Measurements from ENCODE around the gene GPR141. TPM values are rescaled to one million over a fixed set of nuclear protein-coding genes. Genes with fewer than 3 reads are reported as not detected.

The GPR141 gene
- total and polyA plus RNA-seq, 9 of the 15 experiments (the other 6 are each of a cell fraction or from before 2014, with no cell fraction given), result not detected

DNA sequence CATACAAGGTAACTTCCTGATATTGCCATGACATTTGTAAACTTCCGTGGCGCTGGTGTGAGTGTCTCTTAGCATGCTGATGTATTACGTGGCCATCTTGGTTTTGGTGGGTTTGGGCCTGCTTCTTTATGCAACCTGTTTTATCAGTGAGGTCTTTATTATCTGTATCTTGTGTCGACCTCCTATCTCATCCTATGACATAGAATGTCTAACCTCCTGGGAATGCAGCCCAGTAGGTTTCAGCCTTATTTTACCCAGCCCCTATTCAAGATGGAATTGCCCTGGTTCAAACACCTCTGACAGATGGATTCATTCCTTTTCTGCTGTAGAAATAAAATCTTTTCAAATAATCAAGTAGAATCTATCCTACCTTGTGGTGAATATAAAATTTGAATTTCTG lies 23.0 kb upstream of the GPR141 start (continued):
- TF ChIP-seq MTA3 (IDR thresholded peaks at IDR 0.05; ENCODE audit: borderline replicate concordance), result no peak
- TF ChIP-seq, protein P1, sequence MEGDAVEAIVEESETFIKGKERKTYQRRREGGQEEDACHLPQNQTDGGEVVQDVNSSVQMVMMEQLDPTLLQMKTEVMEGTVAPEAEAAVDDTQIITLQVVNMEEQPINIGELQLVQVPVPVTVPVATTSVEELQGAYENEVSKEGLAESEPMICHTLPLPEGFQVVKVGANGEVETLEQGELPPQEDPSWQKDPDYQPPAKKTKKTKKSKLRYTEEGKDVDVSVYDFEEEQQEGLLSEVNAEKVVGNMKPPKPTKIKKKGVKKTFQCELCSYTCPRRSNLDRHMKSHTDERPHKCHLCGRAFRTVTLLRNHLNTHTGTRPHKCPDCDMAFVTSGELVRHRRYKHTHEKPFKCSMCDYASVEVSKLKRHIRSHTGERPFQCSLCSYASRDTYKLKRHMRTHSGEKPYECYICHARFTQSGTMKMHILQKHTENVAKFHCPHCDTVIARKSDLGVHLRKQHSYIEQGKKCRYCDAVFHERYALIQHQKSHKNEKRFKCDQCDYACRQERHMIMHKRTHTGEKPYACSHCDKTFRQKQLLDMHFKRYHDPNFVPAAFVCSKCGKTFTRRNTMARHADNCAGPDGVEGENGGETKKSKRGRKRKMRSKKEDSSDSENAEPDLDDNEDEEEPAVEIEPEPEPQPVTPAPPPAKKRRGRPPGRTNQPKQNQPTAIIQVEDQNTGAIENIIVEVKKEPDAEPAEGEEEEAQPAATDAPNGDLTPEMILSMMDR (IDR thresholded peaks at IDR 0.05 in 2 of 3, conservative IDR thresholded peaks at IDR 0.05 in 1 of 3; ENCODE audit: insufficient read depth in 2 of 3, low read depth in 1 of 3, low read length in 3 of 3), result no peak
- TF ChIP-seq RHOXF2B (CRISPR knock-in tag; conservative IDR thresholded peaks at IDR 0.05), result no peak
- TF ChIP-seq, protein P2, sequence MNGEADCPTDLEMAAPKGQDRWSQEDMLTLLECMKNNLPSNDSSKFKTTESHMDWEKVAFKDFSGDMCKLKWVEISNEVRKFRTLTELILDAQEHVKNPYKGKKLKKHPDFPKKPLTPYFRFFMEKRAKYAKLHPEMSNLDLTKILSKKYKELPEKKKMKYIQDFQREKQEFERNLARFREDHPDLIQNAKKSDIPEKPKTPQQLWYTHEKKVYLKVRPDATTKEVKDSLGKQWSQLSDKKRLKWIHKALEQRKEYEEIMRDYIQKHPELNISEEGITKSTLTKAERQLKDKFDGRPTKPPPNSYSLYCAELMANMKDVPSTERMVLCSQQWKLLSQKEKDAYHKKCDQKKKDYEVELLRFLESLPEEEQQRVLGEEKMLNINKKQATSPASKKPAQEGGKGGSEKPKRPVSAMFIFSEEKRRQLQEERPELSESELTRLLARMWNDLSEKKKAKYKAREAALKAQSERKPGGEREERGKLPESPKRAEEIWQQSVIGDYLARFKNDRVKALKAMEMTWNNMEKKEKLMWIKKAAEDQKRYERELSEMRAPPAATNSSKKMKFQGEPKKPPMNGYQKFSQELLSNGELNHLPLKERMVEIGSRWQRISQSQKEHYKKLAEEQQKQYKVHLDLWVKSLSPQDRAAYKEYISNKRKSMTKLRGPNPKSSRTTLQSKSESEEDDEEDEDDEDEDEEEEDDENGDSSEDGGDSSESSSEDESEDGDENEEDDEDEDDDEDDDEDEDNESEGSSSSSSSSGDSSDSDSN (IDR thresholded peaks at IDR 0.05; ENCODE audit: borderline replicate concordance in 1 of 2, low read depth in 2 of 2, low read length in 2 of 2), result no peak
- TF ChIP-seq, protein P3, sequence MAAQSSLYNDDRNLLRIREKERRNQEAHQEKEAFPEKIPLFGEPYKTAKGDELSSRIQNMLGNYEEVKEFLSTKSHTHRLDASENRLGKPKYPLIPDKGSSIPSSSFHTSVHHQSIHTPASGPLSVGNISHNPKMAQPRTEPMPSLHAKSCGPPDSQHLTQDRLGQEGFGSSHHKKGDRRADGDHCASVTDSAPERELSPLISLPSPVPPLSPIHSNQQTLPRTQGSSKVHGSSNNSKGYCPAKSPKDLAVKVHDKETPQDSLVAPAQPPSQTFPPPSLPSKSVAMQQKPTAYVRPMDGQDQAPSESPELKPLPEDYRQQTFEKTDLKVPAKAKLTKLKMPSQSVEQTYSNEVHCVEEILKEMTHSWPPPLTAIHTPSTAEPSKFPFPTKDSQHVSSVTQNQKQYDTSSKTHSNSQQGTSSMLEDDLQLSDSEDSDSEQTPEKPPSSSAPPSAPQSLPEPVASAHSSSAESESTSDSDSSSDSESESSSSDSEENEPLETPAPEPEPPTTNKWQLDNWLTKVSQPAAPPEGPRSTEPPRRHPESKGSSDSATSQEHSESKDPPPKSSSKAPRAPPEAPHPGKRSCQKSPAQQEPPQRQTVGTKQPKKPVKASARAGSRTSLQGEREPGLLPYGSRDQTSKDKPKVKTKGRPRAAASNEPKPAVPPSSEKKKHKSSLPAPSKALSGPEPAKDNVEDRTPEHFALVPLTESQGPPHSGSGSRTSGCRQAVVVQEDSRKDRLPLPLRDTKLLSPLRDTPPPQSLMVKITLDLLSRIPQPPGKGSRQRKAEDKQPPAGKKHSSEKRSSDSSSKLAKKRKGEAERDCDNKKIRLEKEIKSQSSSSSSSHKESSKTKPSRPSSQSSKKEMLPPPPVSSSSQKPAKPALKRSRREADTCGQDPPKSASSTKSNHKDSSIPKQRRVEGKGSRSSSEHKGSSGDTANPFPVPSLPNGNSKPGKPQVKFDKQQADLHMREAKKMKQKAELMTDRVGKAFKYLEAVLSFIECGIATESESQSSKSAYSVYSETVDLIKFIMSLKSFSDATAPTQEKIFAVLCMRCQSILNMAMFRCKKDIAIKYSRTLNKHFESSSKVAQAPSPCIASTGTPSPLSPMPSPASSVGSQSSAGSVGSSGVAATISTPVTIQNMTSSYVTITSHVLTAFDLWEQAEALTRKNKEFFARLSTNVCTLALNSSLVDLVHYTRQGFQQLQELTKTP (IDR thresholded peaks at IDR 0.05; ENCODE audit: low read depth in 1 of 2, partially characterized antibody in 2 of 2), result no peak
- TF ChIP-seq ILK (tag; IDR thresholded peaks at IDR 0.05; ENCODE audit: borderline replicate concordance, low read depth), result 0 out of 2 replicates have a peak, but pooled peaks have one; percentile 13
- TF ChIP-seq TEAD1 (CRISPR knock-in tag; IDR thresholded peaks at IDR 0.05), result no peak
- TF ChIP-seq, protein P4, sequence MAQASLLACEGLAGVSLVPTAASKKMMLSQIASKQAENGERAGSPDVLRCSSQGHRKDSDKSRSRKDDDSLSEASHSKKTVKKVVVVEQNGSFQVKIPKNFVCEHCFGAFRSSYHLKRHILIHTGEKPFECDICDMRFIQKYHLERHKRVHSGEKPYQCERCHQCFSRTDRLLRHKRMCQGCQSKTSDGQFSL (CRISPR knock-in tag; IDR thresholded peaks at IDR 0.05), result no peak
- TF ChIP-seq, protein P4 (tag; IDR thresholded peaks at IDR 0.05), result peak in 1 of 2 experiments; percentile 63; a peak in 1 of 4 replicates
- TF ChIP-seq TAF7 (tag; IDR thresholded peaks at IDR 0.05), result no peak
- no peak for TF ChIP-seq NFE2 (IDR thresholded peaks at IDR 0.05; ENCODE audit: low read depth)
- TF ChIP-seq BACH1 (tag; IDR thresholded peaks at IDR 0.05), result no peak
- TF ChIP-seq, protein P5, sequence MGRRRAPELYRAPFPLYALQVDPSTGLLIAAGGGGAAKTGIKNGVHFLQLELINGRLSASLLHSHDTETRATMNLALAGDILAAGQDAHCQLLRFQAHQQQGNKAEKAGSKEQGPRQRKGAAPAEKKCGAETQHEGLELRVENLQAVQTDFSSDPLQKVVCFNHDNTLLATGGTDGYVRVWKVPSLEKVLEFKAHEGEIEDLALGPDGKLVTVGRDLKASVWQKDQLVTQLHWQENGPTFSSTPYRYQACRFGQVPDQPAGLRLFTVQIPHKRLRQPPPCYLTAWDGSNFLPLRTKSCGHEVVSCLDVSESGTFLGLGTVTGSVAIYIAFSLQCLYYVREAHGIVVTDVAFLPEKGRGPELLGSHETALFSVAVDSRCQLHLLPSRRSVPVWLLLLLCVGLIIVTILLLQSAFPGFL (CRISPR knock-in tag; IDR thresholded peaks at IDR 0.05), result no peak
- TF ChIP-seq ZNF766 (CRISPR knock-in tag; conservative IDR thresholded peaks at IDR 0.05), result no peak
- TF ChIP-seq MCM2 (IDR thresholded peaks at IDR 0.05; ENCODE audit: low read depth), result no peak
- no peak for TF ChIP-seq FOXJ3 (CRISPR knock-in tag; IDR thresholded peaks at IDR 0.05)
- TF ChIP-seq BRF1 (IDR thresholded peaks at IDR 0.05; ENCODE audit: borderline replicate concordance, extremely low read depth, insufficient read length), result no peak
- TF ChIP-seq HIVEP1 (CRISPR knock-in tag; IDR thresholded peaks at IDR 0.05), result no peak

Data from K562 (cell line).